T-helper 2 cell treated with Interferon-gamma antibody and Interleukin-4, amounts not matched to agents 5 μg/mL and 100 μg/mL, for 36 hours (primary cell): ENCODE data around the gene GPC6.

Experiments used
- DNase-seq: peaks from one replicate; pipeline ENCODE4 v3.0.0; 2021; ENCODE audit warnings: low spot score
- H3K27ac Mint-ChIP-seq: one replicate; pipeline ENCODE4 v1.8.0; 2021; ENCODE audit warnings: mild to moderate bottlenecking, mixed read lengths
- H3K27me3 Mint-ChIP-seq: one replicate; pipeline ENCODE4 v1.8.0; 2021; ENCODE audit warnings: low read depth, mixed read lengths
- H3K36me3 Mint-ChIP-seq: one replicate; pipeline ENCODE4 v1.8.0; 2021; ENCODE audit warnings: low read depth, mixed read lengths
- H3K4me1 Mint-ChIP-seq: one replicate; pipeline ENCODE4 v1.8.0; 2021; ENCODE audit warnings: low read depth, mixed read lengths
- H3K4me3 Mint-ChIP-seq: one replicate; pipeline ENCODE4 v1.8.0; 2022; ENCODE audit warnings: mild to moderate bottlenecking, moderate library complexity, mixed read lengths
- H3K9me3 Mint-ChIP-seq: one replicate; pipeline ENCODE4 v1.8.0; 2021; ENCODE audit warnings: mixed read lengths

The GPC6 gene

DNA sequence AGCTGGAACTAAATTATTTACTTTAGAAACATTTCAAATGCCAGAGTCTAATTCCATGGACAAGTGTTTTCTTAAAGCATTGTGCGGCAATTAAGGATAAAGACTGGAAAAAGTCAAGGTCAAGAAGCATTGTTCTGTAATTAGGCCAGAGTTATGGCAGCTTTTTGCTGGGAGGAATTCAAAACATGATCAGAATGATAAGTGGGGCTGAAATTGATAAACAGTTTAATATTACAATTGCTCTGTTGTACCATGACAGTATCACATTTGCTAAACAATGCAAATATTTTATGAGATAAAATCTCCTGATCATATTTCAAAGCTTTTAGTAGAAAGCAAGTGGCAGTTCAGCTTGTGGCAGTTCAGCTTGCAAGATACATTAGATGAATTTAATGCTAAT is 513.7 kb downstream of the GPC6 start:
- Mint-ChIP-seq H3K9me3 (no peaks in the 10 kb centered on the region), H3K4me3 (no peak overlapping the region), H3K36me3 (no peaks in the 10 kb centered on the region), H3K27me3 (no peaks in the 10 kb centered on the region), H3K4me1 (no peaks in the 10 kb centered on the region), H3K27ac (no peak overlapping the region)
- no peak for DNase-seq

DNA sequence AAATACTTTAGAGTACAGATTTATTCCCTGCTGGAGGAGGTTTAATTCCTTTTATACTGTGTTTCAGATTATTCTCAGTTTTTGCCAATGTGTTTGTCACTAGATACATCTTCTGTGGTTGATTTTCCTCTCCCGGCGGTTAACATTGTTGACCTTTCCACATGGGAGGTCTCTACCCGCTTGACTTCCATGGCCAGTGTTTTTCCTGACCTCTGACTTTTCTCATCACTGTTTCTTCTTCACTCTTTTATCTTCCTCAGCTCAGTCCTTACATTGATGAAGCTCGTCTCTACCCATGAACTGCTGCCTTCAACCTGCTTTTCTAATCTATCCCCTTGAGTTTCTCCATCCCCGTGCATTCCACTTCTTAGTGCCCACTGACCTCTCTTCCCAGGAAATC is 517.4 kb downstream of the GPC6 start:
- no peaks in the 10 kb centered on the region for H3K36me3 Mint-ChIP-seq
- no peaks in the 10 kb centered on the region for H3K27me3 Mint-ChIP-seq
- H3K9me3 Mint-ChIP-seq = no peaks in the 10 kb centered on the region

DNA sequence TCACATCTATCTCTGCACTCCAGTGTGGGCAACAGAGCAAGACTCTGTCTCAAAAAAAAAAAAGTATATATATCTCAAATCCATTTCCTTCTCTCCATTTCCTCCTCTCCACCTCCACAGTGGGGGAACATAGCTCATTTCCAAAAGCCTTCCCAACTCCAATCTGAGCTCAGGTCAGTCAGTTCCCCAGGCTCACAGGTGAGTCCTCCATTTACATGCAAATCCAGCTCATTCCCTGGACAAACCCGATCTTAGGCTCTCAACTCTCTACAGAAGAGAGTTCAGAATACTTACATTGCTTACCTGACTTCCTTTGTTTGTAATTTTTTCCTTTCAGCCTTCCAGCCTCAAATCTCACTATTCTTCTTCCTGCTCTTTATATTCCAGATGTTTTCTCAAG is 518.3 kb downstream of the GPC6 start:
- H3K4me1 Mint-ChIP-seq = no peaks in the 10 kb centered on the region
- H3K4me3 Mint-ChIP-seq = no peak overlapping the region
- H3K27ac Mint-ChIP-seq = no peak overlapping the region
- DNase-seq = no peak
- H3K36me3 Mint-ChIP-seq = no peaks in the 10 kb centered on the region
- no peaks in the 10 kb centered on the region for H3K9me3 Mint-ChIP-seq
- H3K27me3 Mint-ChIP-seq = no peaks in the 10 kb centered on the region

More for the DNA sequence above, 517.4 kb downstream of the GPC6 start:
- no peak overlapping the region for H3K27ac Mint-ChIP-seq
- no peak for DNase-seq
- H3K4me3 Mint-ChIP-seq = no peak overlapping the region
- no peaks in the 10 kb centered on the region for H3K4me1 Mint-ChIP-seq

DNA sequence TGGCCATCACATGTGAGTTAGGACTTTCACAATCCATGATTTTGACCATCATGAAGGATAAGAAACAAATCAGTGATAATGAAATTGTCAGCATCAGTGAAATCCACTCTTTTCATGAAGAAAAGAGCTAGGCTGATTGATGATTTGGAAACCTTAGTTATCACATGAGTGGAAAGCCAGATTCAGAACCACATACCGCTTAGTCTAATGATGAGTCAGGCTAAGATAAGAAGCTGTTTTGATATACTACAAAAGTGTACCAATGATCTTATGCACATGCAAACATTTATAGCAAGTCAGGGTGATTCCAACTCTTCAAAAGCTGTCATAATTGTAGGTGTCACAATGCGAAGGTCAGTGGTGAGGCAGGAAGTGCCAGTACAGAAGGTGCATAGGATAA is 519.3 kb downstream of the GPC6 start:
- Mint-ChIP-seq H3K4me1 (no peaks in the 10 kb centered on the region), H3K4me3 (no peak overlapping the region), H3K27ac (no peak overlapping the region), H3K27me3 (no peaks in the 10 kb centered on the region), H3K9me3 (no peaks in the 10 kb centered on the region), H3K36me3 (no peaks in the 10 kb centered on the region)
- no peak for DNase-seq

DNA sequence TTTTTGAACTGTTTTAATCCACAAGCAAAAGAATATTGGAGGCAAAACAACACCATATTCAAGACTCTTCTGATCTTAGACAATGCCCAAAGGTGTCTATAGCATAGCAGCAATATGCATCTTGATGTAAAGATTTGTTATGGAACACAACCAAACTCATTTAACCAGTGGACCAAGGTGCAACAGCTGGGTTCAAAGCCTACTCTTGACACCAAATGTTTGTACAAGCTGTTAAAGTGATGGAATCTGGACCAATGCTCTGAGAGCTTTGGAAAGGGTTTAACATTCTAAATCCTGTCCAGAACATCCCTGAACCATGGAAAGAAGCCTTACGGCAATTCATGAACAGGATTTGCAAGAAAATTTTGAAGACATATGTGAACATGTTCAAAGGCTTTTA is 520.0 kb downstream of the GPC6 start:
- Mint-ChIP-seq H3K36me3 (no peaks in the 10 kb centered on the region), H3K4me1 (no peaks in the 10 kb centered on the region), H3K27me3 (no peaks in the 10 kb centered on the region), H3K9me3 (no peaks in the 10 kb centered on the region), H3K4me3 (no peak overlapping the region), H3K27ac (no peak overlapping the region)
- no peak for DNase-seq

DNA sequence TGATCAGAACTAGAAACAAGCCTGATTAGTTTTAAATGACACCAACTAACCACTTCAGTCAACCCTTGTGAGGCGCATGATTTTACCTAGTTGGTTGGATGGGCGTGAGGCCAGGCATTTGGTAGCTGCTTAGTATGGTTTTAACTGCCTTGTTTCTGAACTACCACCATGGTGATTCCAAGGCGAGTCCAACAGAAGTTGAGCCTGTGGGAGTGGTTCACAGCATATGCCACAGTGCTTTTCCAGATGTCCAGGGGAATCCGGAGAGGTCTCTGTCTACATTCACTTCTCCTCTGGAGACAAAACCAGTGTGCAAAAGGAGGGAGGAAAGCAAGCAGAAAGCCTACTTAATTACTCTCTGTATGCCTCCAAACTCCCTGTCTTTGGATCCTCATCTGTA is 524.1 kb downstream of the GPC6 start:
- Mint-ChIP-seq H3K9me3 (no peaks in the 10 kb centered on the region), H3K36me3 (no peaks in the 10 kb centered on the region), H3K4me3 (no peak overlapping the region), H3K4me1 (no peaks in the 10 kb centered on the region), H3K27me3 (no peaks in the 10 kb centered on the region), H3K27ac (no peak overlapping the region)
- DNase-seq = no peak

DNA sequence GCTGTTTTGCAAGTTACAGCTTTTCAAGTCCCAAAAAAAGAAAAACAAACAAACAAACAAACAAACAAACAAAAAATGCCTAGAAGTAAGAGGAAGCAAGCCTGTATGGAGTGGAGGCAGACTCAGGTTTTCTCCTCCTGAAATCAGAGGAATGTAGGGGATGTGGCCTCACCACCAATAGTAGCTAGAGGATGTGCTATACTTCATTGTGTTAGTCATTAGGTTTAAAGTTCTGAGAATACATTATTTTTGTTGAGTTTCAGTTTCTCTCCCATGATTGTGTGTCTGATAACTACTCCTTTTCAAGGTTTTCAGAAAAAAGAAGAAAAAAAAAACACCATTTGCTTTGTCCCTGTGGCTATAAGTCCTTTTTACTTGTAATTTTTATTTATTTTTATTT is 524.5 kb downstream of the GPC6 start:
- Mint-ChIP-seq H3K27me3 (no peaks in the 10 kb centered on the region), H3K9me3 (no peaks in the 10 kb centered on the region), H3K36me3 (no peaks in the 10 kb centered on the region), H3K4me1 (no peaks in the 10 kb centered on the region), H3K4me3 (no peak overlapping the region), H3K27ac (no peak overlapping the region)
- DNase-seq = no peak

DNA sequence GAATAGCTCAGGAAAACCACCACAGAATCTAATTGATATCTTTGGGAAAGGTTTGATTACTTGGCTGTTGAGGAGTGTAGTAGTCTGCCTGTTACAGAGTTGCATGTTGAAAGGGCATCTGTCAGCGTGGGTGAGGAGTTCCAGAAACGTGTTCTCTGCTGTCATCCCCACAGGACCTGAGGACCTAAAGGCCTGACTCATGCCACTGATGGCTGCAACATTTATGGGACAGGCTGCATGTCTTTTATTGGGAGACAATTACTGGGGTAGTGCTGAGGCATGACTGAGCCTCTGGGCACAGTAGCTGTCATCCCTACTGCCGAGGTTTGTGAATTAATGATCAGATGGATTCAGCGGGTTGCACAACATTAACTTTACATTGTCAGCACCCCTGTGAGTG is 525.9 kb downstream of the GPC6 start:
- Mint-ChIP-seq H3K4me1 (no peaks in the 10 kb centered on the region), H3K4me3 (no peak overlapping the region), H3K27me3 (no peaks in the 10 kb centered on the region), H3K27ac (no peak overlapping the region), H3K36me3 (no peaks in the 10 kb centered on the region), H3K9me3 (no peaks in the 10 kb centered on the region)
- no peak for DNase-seq

DNA sequence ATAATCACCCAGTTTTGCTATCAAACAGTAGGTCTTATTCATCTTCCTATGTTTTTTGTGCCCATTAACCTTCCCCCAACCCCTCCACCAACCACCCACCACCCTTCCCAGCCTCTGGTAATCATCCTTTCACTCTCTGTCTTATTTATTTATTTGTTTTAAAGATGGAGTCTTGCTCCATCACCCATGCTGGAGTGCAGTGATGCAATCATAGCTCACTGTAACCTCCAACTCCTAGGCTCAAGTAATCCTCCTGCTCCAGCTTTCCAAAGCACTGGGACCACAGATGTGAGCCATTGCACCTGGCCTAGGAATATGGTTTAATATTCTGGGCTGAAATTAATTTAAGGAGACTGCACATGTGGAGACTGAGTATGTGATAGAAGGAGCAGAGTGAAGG is 527.0 kb downstream of the GPC6 start:
- Mint-ChIP-seq H3K36me3 (no peaks in the 10 kb centered on the region), H3K9me3 (no peaks in the 10 kb centered on the region), H3K27me3 (no peaks in the 10 kb centered on the region), H3K4me3 (no peak overlapping the region), H3K4me1 (no peaks in the 10 kb centered on the region), H3K27ac (no peak overlapping the region)
- DNase-seq = no peak

DNA sequence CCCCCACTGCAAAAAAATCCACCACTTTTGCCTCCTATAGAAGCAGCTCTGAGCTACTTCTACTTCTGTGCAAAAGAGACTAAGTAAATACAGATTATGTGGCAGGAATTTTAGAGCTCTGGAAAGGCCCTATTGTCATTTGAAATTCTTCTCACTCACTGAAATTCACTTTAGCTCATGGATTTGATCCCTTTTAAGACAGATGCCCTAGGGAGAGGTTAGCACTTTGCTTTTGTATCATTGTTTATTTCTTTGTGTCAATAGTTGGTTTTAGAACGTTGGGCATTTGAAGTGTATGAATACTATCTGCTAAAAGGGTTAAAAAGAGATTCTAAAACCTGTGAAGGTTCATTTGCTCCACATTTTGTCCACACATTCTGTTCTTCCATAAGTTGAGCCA is 528.7 kb downstream of the GPC6 start:
- H3K27me3 Mint-ChIP-seq = no peaks in the 10 kb centered on the region
- H3K4me1 Mint-ChIP-seq = no peaks in the 10 kb centered on the region

DNA sequence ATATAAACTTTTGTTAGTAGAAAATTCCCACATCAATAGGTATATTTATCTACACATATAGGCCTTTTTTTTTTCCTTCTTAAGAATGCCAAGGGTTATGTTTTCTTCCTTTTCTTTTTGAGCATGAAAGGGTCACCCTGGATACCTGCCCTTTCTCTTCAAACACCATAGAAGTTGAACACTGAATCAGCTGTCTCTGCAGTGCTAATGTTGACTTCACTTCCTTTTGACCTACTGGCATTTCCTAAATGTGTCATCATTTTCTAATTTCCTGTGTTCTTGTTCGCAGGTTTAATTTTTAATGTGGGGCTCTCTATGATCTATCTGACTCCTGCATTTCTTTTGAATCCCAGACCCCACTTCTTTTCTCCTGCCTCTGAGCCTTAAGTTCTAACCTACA is 532.0 kb downstream of the GPC6 start:
- no peaks in the 10 kb centered on the region for H3K4me1 Mint-ChIP-seq

More for the DNA sequence above, 528.7 kb downstream of the GPC6 start:
- no peaks in the 10 kb centered on the region for H3K36me3 Mint-ChIP-seq
- no peak overlapping the region for H3K27ac Mint-ChIP-seq
- H3K4me3 Mint-ChIP-seq = no peak overlapping the region
- H3K9me3 Mint-ChIP-seq = no peaks in the 10 kb centered on the region
- DNase-seq = no peak

DNA sequence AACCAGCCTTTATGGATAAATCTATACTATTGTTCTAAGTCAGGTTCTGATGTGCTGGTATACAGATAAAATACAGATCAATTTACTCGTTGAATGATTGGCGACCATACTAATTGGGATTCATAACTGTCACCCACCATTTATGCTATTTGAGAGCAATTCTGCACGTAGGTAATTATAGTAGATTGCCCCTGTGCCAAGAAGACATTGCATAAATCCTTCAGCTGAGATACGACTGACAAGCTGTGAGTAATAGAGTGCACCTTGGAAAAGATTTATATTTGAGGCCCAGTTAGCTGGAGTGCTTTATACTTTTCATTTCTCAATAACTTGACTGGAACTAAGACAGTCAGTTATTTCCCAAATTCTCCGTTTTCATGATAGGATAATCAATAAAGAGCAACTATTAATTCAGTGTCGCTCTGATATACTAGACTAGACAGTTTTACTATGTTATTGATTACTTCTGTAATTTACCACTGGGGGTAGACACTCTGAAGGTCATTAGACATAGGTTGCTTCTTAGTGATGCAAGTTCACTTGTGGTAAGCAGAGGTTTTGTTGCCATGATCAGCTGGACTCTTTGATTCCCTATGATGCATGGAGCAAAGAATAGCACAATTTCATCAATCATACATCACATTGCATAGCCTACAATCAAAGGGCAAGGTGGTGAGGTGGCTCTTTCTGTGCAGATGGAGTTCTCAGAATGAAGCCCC is 536.3 kb downstream of the GPC6 start:
- Mint-ChIP-seq H3K36me3 (no peaks in the 10 kb centered on the region), H3K4me3 (no peak overlapping the region), H3K9me3 (no peaks in the 10 kb centered on the region), H3K27ac (no peak overlapping the region), H3K27me3 (no peaks in the 10 kb centered on the region), H3K4me1 (no peaks in the 10 kb centered on the region)
- DNase-seq = no peak

More for the DNA sequence above, 532.0 kb downstream of the GPC6 start:
- no peak for DNase-seq
- Mint-ChIP-seq H3K36me3 (no peaks in the 10 kb centered on the region), H3K9me3 (no peaks in the 10 kb centered on the region), H3K4me3 (no peak overlapping the region), H3K27ac (no peak overlapping the region), H3K27me3 (no peaks in the 10 kb centered on the region)

DNA sequence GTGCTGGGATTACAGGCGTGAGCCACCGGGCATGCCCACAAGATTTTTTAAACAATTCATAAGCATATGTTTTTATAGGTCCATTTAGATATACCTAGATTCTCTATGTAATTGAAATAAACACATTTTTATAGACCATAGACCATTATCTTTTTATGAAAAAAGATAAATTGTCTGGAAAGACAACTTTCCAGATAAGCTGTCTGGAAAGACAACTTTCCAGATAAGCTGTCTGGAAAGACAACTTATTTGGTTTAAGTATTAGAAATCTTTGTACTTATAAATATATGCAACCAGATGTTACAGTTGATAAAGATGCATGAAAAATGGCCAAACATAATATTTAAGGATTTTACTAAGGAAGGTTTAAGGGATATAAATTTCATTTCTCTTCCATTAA is 538.5 kb downstream of the GPC6 start:
- H3K4me3 Mint-ChIP-seq = no peak overlapping the region
- H3K36me3 Mint-ChIP-seq = no peaks in the 10 kb centered on the region

DNA sequence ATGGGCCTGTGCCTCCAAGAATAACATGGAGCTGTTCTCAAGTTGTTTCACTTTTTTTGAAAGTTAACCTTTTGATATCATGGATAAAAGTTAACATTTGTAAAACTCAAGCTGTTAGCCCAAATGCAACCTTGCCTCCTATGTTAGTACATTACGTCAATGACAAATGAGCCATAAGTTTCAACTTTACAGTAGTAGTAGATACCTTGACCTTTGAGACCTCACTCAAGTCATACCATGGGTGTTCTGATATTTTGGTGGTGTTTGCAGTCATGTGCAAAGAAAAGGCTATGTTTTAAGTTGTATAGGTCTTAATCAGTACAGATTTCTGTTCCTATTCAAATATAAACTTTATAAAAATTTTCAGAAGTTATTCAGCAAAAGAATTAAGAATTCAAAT is 539.2 kb downstream of the GPC6 start:
- no peak for DNase-seq
- Mint-ChIP-seq H3K4me3 (no peak overlapping the region), H3K27me3 (no peaks in the 10 kb centered on the region), H3K9me3 (no peaks in the 10 kb centered on the region), H3K27ac (no peak overlapping the region), H3K4me1 (no peaks in the 10 kb centered on the region), H3K36me3 (no peaks in the 10 kb centered on the region)

More for the DNA sequence above, 538.5 kb downstream of the GPC6 start:
- no peaks in the 10 kb centered on the region for H3K4me1 Mint-ChIP-seq
- H3K27me3 Mint-ChIP-seq = no peaks in the 10 kb centered on the region
- DNase-seq = no peak
- H3K9me3 Mint-ChIP-seq = no peaks in the 10 kb centered on the region
- H3K27ac Mint-ChIP-seq = no peak overlapping the region

DNA sequence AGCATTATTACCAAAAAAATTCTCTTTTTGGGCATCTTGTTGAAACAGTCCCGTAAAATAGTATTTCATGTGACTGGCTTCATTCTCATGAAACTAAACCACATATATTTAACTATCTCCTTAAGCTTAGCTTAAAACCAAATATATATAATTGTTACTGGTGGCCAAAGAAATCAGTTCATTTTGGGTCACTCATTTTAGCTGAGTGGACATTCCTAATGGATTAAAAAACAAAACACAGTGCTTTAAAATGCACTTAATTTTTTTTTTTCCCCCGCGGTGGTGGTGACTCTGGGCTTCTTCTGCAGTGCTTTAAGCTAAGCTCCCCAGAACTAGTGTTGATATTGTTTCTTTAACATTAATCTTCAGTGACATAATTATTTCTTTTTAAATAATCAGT is 540.1 kb downstream of the GPC6 start:
- DNase-seq = no peak
- no peaks in the 10 kb centered on the region for H3K27me3 Mint-ChIP-seq
- no peaks in the 10 kb centered on the region for H3K9me3 Mint-ChIP-seq
- no peaks in the 10 kb centered on the region for H3K36me3 Mint-ChIP-seq
- H3K4me3 Mint-ChIP-seq = no peak overlapping the region
- no peak overlapping the region for H3K27ac Mint-ChIP-seq
- no peaks in the 10 kb centered on the region for H3K4me1 Mint-ChIP-seq
